Uterus (tissue), 4 donors: Measurements from ENCODE around the gene RAB35. TPM values are rescaled to one million over a fixed set of nuclear protein-coding genes. Genes with fewer than 3 reads are reported as not detected.

Experiments
- DNase-seq, 2 donors: peaks; one replicate each; pipeline ENCODE4 v3.0.0-alpha.2; 2019 to 2020
- H3K27ac ChIP-seq, 2 donors: fragments of 200-600 bp; sonication (generic); 1 replicate in 1 of 2; 2 replicates in 1 of 2; pipeline ENCODE4 v1.5.1; 2016 to 2018
- H3K27me3 ChIP-seq, 2 donors: fragments of 200-600 bp; sonication (generic); one replicate each; pipeline ENCODE4 v1.5.1; 2018 to 2019; ENCODE audit warnings: control low read depth in 1 of 2
- H3K36me3 ChIP-seq, 2 donors: fragments of 200-600 bp; sonication (generic); one replicate each; pipeline ENCODE4 v1.5.1; 2019; ENCODE audit warnings: control low read depth in 1 of 2
- H3K4me1 ChIP-seq, 2 donors: fragments of 200-600 bp; sonication (generic); one replicate each; pipeline ENCODE4 v1.5.1; 2018 to 2019; ENCODE audit warnings: control low read depth in 1 of 2
- H3K4me3 ChIP-seq, 2 donors: fragments of 200-600 bp; sonication (generic); 1 replicate in 1 of 2; 2 replicates in 1 of 2; pipeline ENCODE4 v1.5.1; 2018 to 2019; ENCODE audit warnings: mild to moderate bottlenecking in 1 of 2
- H3K9me3 ChIP-seq, 2 donors: fragments of 200-600 bp; sonication (generic); one replicate each; pipeline ENCODE4 v1.5.1; 2019; ENCODE audit warnings: control low read depth in 1 of 2
- POLR2A ChIP-seq, 2 donors: fragments of 450-650 bp; IDR thresholded peaks; one replicate each; pipeline ENCODE4 v1.6.1; 2016; ENCODE audit warnings: antibody characterized with exemption in 2 of 2, mild to moderate bottlenecking in 1 of 2, moderate library complexity in 1 of 2
- intact Hi-C: fragments of 100-400 bp; cut with DNase I; formaldehyde crosslinking; loops from one replicate; pipeline ENCODE4 v1.15.1; 2023; ENCODE audit warnings: low total_unique reads
- total RNA-seq, 4 donors: library from RNA; depleted of rRNA in 3 of 4; stranded (reverse); fragments of >200 nt in 3 of 4; gene quantifications; one replicate each; pipeline versions ENCODE4 v1.1.0 to v1.2.4, GENCODE V29; 2014 to 2023
- TF ChIP-seq, protein P1 (sequence below), 4 experiments: fragments of 200-600 bp in 2 of 4; fragments of 450-650 bp in 2 of 4; sonication (generic) in 2 of 4; IDR thresholded peaks; one replicate each; pipeline ENCODE4 v1.5.1; 2016 to 2019; ENCODE audit warnings: antibody characterized with exemption in 4 of 4, mild to moderate bottlenecking in 2 of 4, moderate library complexity in 1 of 4
- donor health status: DM: yes; HTN: yes; CAD: no.

RAB35 gene
- total RNA-seq, 4 donors from 2014 or later = 13.1 to 43.9 (median 22.4) TPM

DNA sequence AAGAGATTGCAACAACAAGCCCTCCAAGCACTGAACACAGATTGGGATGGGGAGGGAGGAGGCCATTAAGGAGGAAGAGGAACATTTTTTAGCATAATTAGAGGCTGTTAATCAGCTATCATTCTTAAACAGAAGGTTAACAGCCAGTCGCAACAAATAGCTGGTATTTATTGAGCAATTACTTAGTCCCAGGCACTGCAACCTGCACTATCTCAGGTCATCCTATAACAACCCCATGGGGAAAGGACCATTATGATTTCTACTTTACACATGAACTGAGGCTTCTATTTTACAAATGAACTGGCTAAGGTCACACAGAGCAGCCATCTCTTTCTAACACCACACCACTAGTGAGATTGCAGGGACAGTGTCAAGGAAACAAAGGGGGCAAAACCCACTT lies 10.4 kb downstream of the RAB35 start:
- H3K36me3 ChIP-seq = no peaks in the 10 kb centered on the region

DNA sequence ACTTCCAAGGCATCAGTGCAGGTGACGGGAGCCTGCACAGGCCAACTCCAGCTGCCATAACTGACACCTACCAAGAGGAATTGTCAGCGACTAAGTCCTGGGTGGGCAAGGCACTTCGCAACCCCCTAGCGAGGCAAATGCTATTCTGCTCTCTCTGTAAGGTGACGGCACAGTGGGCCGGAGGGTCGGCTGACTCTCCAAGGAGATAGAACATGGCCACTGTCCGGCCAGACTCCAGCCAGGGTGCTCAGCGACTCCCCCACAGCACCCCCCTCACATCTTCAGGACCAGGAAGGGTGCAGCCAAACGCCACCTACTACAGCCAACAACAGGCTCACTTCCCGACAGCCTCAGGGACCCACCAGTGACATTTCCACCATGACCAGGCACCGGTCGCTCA lies 13.2 kb downstream of the RAB35 start:
- no peak overlapping the region for H3K27ac ChIP-seq
- no peak for TF ChIP-seq POLR2A (IDR thresholded peaks at IDR 0.05)
- TF ChIP-seq, protein P1, sequence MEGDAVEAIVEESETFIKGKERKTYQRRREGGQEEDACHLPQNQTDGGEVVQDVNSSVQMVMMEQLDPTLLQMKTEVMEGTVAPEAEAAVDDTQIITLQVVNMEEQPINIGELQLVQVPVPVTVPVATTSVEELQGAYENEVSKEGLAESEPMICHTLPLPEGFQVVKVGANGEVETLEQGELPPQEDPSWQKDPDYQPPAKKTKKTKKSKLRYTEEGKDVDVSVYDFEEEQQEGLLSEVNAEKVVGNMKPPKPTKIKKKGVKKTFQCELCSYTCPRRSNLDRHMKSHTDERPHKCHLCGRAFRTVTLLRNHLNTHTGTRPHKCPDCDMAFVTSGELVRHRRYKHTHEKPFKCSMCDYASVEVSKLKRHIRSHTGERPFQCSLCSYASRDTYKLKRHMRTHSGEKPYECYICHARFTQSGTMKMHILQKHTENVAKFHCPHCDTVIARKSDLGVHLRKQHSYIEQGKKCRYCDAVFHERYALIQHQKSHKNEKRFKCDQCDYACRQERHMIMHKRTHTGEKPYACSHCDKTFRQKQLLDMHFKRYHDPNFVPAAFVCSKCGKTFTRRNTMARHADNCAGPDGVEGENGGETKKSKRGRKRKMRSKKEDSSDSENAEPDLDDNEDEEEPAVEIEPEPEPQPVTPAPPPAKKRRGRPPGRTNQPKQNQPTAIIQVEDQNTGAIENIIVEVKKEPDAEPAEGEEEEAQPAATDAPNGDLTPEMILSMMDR (IDR thresholded peaks at IDR 0.05) = no peak
- DNase-seq = no peak
- H3K36me3 ChIP-seq = no peaks in the 10 kb centered on the region
- peaks cover 12 to 18% of the 10 kb centered on the region in 2 donors for H3K4me1 ChIP-seq
- H3K4me3 ChIP-seq = no peak overlapping the region
- no peaks in the 10 kb centered on the region for H3K9me3 ChIP-seq
- no peaks in the 10 kb centered on the region for H3K27me3 ChIP-seq
- intact Hi-C loops = no loop called here

More for the DNA sequence above, 10.4 kb downstream of the RAB35 start:
- Histone ChIP-seq H3K4me3 (no peak overlapping the region), H3K27ac (no peak overlapping the region), H3K4me1 (peaks cover 7 to 10% of the 10 kb centered on the region in 2 donors), H3K27me3 (no peaks in the 10 kb centered on the region), H3K9me3 (no peaks in the 10 kb centered on the region)
- DNase-seq = no peak
- intact Hi-C loops = no loop called here
- TF ChIP-seq, protein P1 (IDR thresholded peaks at IDR 0.05) = no peak
- no peak for TF ChIP-seq POLR2A (IDR thresholded peaks at IDR 0.05)

DNA sequence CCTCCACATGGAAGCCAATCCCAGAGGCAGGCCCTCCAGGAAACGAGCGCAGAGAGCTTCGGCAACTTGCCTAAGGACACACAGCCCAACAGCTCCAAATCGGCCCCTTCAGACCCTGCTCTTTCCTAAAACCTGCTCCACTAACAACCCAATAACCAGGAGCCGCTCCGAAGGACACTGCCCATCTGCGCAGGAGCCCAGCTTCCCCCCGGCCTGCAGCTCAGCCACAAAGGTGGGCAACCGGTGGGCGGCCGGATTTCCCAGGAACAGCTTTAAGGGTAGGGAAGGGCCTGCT lies 13.6 kb downstream of the RAB35 start:
- no peaks in the 10 kb centered on the region for H3K36me3 ChIP-seq
- peaks cover 12 to 18% of the 10 kb centered on the region in 2 donors for H3K4me1 ChIP-seq
- intact Hi-C loops = no loop called here
- no peaks in the 10 kb centered on the region for H3K9me3 ChIP-seq
- H3K4me3 ChIP-seq = no peak overlapping the region
- TF ChIP-seq, protein P1 (IDR thresholded peaks at IDR 0.05) = no peak
- TF ChIP-seq POLR2A (IDR thresholded peaks at IDR 0.05) = no peak
- DNase-seq = no peak
- H3K27ac ChIP-seq = no peak overlapping the region
- no peaks in the 10 kb centered on the region for H3K27me3 ChIP-seq

DNA sequence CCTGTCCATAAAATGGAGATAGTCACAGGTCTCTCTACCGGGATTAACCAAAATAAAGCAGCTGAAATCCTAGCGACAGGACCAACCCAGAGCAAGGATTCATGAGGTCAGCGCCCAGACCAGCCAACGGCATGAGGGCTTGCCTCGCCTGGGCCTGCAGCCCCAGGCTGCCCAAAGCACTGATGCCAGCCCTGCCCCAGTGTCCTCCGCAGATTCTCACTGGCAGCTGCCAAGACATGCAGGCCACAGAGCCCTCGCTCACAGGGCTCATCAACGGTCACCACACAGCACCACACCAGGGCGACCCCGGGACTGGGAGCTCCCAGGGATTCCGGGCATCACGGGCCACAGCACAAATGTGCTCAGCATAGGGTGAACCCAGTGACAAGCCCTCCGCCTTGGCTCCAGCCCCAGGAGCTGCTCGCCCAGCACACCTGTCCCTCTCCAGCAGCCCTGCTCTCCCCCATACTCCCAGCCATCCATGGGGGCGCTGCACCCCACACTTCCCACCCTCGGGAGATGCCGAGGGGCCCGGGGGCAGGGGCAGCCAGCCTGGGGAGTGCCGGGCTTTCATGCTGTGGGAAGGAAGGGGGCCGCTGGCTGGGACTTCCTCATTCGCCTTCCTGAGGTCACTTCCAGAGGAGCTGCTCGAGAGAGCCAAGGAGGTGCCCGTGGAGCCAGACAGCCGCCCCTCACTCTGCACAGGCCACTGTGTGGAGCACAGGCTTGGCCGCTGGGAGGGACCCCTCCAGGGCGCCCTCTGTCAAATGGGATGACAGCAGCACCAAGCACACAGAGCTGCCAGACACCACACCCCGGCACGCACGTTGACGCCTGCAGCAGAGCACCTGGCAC lies 14.1 kb downstream of the RAB35 start:
- TF ChIP-seq POLR2A (IDR thresholded peaks at IDR 0.05) = no peak
- TF ChIP-seq, protein P1 (IDR thresholded peaks at IDR 0.05) = no peak
- no peaks in the 10 kb centered on the region for H3K9me3 ChIP-seq
- H3K27me3 ChIP-seq = no peaks in the 10 kb centered on the region
- no peaks in the 10 kb centered on the region for H3K36me3 ChIP-seq
- peaks cover 12 to 18% of the 10 kb centered on the region in 2 donors for H3K4me1 ChIP-seq
- no peak overlapping the region for H3K4me3 ChIP-seq
- no peak for DNase-seq
- peak overlapping the region; percentile 36 to 48 for H3K27ac ChIP-seq
- intact Hi-C loops = no loop called here

DNA sequence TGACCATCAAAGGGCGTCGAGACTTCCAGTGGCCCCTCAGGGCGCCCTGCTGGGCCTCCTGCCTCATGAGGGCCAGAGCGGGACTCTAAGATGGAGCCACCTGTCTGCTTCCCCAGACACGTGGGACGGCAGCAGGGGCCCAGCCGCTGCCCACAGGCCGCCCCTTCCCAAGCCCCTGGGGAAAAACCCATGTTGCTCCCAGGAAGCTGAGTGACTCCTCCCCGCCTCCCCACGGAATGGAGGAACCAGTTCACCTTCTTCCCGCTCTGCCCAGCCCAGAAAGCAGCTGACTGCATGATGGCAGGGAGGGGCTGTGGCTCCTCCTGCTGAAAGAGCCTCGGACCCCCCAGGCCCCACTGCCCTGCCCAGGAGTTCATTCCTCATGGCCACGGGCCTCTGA lies 14.9 kb downstream of the RAB35 start:
- Histone ChIP-seq H3K36me3 (no peaks in the 10 kb centered on the region), H3K4me1 (peaks cover 12 to 18% of the 10 kb centered on the region in 2 donors), H3K27me3 (no peaks in the 10 kb centered on the region), H3K4me3 (peak overlapping the region in 1 of 2 donors; percentile 4), H3K27ac (peak overlapping the region; percentile 36 to 48), H3K9me3 (no peaks in the 10 kb centered on the region)
- TF ChIP-seq, protein P1 (IDR thresholded peaks at IDR 0.05) = no peak
- no peak for TF ChIP-seq POLR2A (IDR thresholded peaks at IDR 0.05)
- no peak for DNase-seq
- intact Hi-C loops = no loop called here
